A549 (cell line): ENCODE results near the gene CHKA. TPM values are rescaled to one million over a fixed set of nuclear protein-coding genes. Genes with fewer than 3 reads are reported as not detected.

ENCODE experiments used
- ATAC-seq, 2 experiments: fragments of 200-7000 bp in 1 of 2; fragments of >200 bp in 1 of 2; cut with Nextera tagmentation in 1 of 2; cut with Tn5 transposase in 1 of 2; 3 replicates each; pipeline versions ENCODE4 v1.8.0 to v1.9.1; 2018 to 2020; ENCODE audit warnings: mild to moderate bottlenecking in 1 of 2, moderate library complexity in 1 of 2
- CTCF ChIA-PET: fragments of 300-600 bp; sonication (Branson Sonifier 250); formaldehyde crosslinking; extraction: SDS; loops from one replicate; lab custom pipeline; 2021; ENCODE audit warnings: antibody characterized with exemption, inconsistent platforms; lab: Yijun Ruan, JAX
- POLR2A ChIA-PET: fragments of 350-600 bp; formaldehyde crosslinking; extraction: SDS; loops from one replicate; lab custom pipeline; 2021; ENCODE audit warnings: antibody characterized with exemption, inconsistent platforms; lab: Yijun Ruan, JAX
- DNase-seq, 2 experiments: peaks; one replicate each; pipeline versions ENCODE4 v3.0.0 to v3.0.0-alpha.2; 2011 to 2016; ENCODE audit warnings: low read depth in 1 of 2, low spot score in 1 of 2
- FAIRE-seq: peaks from 2 replicates; lab custom pipeline; 2011; peaks lifted over from hg19 to GRCh38; lab: Jason Lieb, UNC
- H3K27ac ChIP-seq, 2 experiments: fragments of >200 bp; sonication (Bioruptor Twin); formaldehyde crosslinking; 3 replicates each; pipeline ENCODE4 v1.5.1; 2016 to 2017
- H3K4me1 ChIP-seq: fragments of >200 bp; sonication (Bioruptor Twin); formaldehyde crosslinking; 3 replicates; pipeline ENCODE4 v1.6.1; 2016
- H3K4me2 ChIP-seq: fragments of >200 bp; sonication (Bioruptor Twin); formaldehyde crosslinking; 3 replicates; pipeline ENCODE4 v1.6.1; 2016
- H3K4me3 ChIP-seq: fragments of >200 bp; sonication (Bioruptor Twin); formaldehyde crosslinking; 3 replicates; pipeline ENCODE4 v1.5.1; 2016
- H3K9me3 ChIP-seq: fragments of >200 bp; sonication (Bioruptor Twin); formaldehyde crosslinking; 3 replicates; pipeline ENCODE4 v1.6.1; 2016
- FOSB ChIP-seq: fragments of 250-450 bp; sonication (Bioruptor Pico); IDR thresholded peaks from 2 replicates; pipeline ENCODE4 v1.5.0; 2020; ENCODE audit warnings: mild to moderate bottlenecking, moderate library complexity
- RARB ChIP-seq: fragments of 250-450 bp; sonication (Bioruptor Pico); IDR thresholded peaks from 2 replicates; pipeline ENCODE4 v1.8.0; 2021; ENCODE audit warnings: mild to moderate bottlenecking, moderate library complexity
- RCOR1 ChIP-seq: fragments of 150-350 bp; IDR thresholded peaks from 2 replicates; pipeline ENCODE4 v1.6.1; 2014; ENCODE audit warnings: antibody characterized with exemption, low read length, low read depth
- WGBS: methylation state at CpG from one replicate; pipeline ENCODE4 v1.1.6; 2017; ENCODE audit errors: missing lambda C conversion rate; 5-methylcytosine and 5-hydroxymethylcytosine counted together
- polyA plus RNA-seq, 4 experiments: library from polyadenylated mRNA; depleted of rRNA in 3 of 4; stranded (reverse); fragments of >200 nt; fragmentation: RNase III in 1 of 4; extraction: RNeasy Plus Mini Kit Qiagen cat#74134 plus additional on column Dnase treatment in 1 of 4; gene quantifications; 2 replicates in 3 of 4; 3 replicates in 1 of 4; pipeline ENCODE4 v1.2.3, GENCODE V29; 2011 to 2017
- small RNA-seq, 6 experiments: library from RNA; depleted of rRNA; stranded (forward); fragments of <200 nt; gene quantifications; one replicate each; pipeline ENCODE3, GENCODE V24; 2012
- TF ChIP-seq, protein P1 (sequence below): fragments of >200 bp; sonication (Bioruptor Twin); formaldehyde crosslinking; IDR thresholded peaks from 3 replicates; pipeline ENCODE4 v1.5.1; 2016
- TF ChIP-seq, protein P2 (sequence below): fragments of >200 bp; sonication (Bioruptor Twin); formaldehyde crosslinking; IDR thresholded peaks from 3 replicates; pipeline ENCODE4 v1.6.1; 2016

Gene CHKA
- polyA plus RNA-seq, 2 of the 4 experiments (the other 2 are of a cell fraction) = 14.2 to 21.7 TPM

DNA sequence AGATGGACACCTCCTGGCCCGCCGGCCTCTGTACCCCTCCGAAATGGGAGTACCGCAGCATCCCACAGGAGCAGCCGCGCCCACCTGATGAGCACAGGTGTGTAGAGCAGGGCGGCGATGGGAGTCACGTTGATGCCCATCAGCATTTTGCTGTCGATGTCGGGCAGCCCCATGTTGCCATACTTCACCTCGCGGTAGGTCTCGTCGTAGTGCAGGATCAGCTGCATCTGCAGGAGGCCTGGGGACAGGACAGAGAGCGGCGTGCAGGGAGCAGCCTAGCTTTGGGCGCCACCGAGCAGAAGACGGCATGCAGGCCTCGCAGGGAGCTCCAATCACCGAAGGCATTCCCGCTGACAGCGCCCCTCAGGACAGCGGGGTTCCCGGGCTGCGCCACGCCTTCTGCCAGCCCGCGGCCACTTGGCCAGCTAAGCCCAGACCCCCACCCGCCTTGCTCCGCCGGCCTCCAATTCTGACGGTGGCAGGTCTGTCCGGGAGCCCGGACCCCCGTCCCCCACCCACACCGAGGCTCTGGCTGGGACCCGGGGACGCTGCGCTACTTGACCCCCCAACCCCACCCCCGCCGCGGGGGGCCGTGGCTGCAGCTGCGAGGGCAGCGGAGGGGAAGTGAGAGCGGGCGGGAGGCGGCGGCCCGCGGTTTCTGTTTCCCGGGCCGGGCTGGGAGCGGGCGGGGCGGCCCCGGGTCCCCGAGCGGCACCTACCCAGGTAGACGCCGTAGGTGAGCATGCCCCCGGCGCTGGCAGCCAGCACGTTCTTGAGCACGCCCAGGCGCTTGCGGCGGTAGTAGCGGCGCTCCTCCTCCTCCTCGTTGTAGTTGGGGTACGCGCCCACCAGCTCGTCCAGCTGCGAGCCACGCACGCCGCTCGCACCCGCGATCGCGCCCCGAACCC, 118.0 kb downstream of the CHKA start:
- peak overlapping the region; percentile 97 for H3K4me2 ChIP-seq
- WGBS = 19% methylated on average over 44 of the region's 86 CpGs
- peak overlapping the region; percentile 91 to 99 for H3K27ac ChIP-seq
- ChIA-PET POLR2A (interaction anchor here (1.0 to 1.6 kb wide), 2 partner anchors 10 to 11 kb away, joined by 6 to 7 read pairs; no protein-coding TSS in a partner anchor), CTCF (interaction anchor here (0.9 to 10.7 kb wide), 4 partner anchors 9 to 206 kb away, joined by 3 to 204 read pairs (median 4); no protein-coding TSS in a partner anchor)
- FAIRE-seq = no peak
- H3K9me3 ChIP-seq = no peaks in the 10 kb centered on the region
- H3K4me3 ChIP-seq = peak overlapping the region; percentile 97
- peak; percentile 60 to 69 for ATAC-seq
- no peak for TF ChIP-seq RCOR1
- no peak for TF ChIP-seq RARB (CRISPR knock-in tag)
- no peak for TF ChIP-seq FOSB (CRISPR knock-in tag)
- TF ChIP-seq, protein P1, sequence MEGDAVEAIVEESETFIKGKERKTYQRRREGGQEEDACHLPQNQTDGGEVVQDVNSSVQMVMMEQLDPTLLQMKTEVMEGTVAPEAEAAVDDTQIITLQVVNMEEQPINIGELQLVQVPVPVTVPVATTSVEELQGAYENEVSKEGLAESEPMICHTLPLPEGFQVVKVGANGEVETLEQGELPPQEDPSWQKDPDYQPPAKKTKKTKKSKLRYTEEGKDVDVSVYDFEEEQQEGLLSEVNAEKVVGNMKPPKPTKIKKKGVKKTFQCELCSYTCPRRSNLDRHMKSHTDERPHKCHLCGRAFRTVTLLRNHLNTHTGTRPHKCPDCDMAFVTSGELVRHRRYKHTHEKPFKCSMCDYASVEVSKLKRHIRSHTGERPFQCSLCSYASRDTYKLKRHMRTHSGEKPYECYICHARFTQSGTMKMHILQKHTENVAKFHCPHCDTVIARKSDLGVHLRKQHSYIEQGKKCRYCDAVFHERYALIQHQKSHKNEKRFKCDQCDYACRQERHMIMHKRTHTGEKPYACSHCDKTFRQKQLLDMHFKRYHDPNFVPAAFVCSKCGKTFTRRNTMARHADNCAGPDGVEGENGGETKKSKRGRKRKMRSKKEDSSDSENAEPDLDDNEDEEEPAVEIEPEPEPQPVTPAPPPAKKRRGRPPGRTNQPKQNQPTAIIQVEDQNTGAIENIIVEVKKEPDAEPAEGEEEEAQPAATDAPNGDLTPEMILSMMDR = no peak
- TF ChIP-seq, protein P2, sequence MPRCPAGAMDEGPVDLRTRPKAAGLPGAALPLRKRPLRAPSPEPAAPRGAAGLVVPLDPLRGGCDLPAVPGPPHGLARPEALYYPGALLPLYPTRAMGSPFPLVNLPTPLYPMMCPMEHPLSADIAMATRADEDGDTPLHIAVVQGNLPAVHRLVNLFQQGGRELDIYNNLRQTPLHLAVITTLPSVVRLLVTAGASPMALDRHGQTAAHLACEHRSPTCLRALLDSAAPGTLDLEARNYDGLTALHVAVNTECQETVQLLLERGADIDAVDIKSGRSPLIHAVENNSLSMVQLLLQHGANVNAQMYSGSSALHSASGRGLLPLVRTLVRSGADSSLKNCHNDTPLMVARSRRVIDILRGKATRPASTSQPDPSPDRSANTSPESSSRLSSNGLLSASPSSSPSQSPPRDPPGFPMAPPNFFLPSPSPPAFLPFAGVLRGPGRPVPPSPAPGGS = no peak
- peak in 1 of 2 experiments; percentile 53 for DNase-seq
- H3K4me1 ChIP-seq = peaks cover 36% of the 10 kb centered on the region

Small RNA genes within 50 kb of the gene (small RNA-seq; reads per million reads assigned to genes)
- gene MIR6753 = 0 reads per million in 6 experiments

Other genes starting within 250 kb of the CHKA start
- 49.4 and 55.5 TPM in 2 replicates for gene UNC93B1, start 117.3 kb downstream of the CHKA start, polyA plus RNA-seq (2011; rRNA removed)
- gene UNC93B1, start 117.3 kb downstream of the CHKA start, polyA plus RNA-seq (2017; fragmentation: RNase III; extraction: RNeasy Plus Mini Kit Qiagen cat#74134 plus additional on column Dnase treatment) = 43.7 to 51.2 TPM (median 47.1 TPM) in 3 replicates
- gene ALDH3B1, start 111.1 kb downstream of the CHKA start, polyA plus RNA-seq (2011; rRNA removed) = 109 and 130 TPM in 2 replicates
- 93.7 to 104 TPM (median 94.4 TPM) in 3 replicates for gene ALDH3B1, start 111.1 kb downstream of the CHKA start, polyA plus RNA-seq (2017; fragmentation: RNase III; extraction: RNeasy Plus Mini Kit Qiagen cat#74134 plus additional on column Dnase treatment)
- gene NDUFS8, start 90.7 kb downstream of the CHKA start, polyA plus RNA-seq (2011; rRNA removed) = 71.0 and 73.7 TPM in 2 replicates
- gene NDUFS8, start 90.7 kb downstream of the CHKA start, polyA plus RNA-seq (2017; fragmentation: RNase III; extraction: RNeasy Plus Mini Kit Qiagen cat#74134 plus additional on column Dnase treatment) = 283 to 300 TPM (median 298 TPM) in 3 replicates
- 36.3 and 49.4 TPM in 2 replicates for gene TCIRG1, start 82.4 kb downstream of the CHKA start, polyA plus RNA-seq (2011; rRNA removed)
- gene TCIRG1, start 82.4 kb downstream of the CHKA start, polyA plus RNA-seq (2017; fragmentation: RNase III; extraction: RNeasy Plus Mini Kit Qiagen cat#74134 plus additional on column Dnase treatment) = 94.9 to 120 TPM (median 115 TPM) in 3 replicates
- gene KMT5B, start 91.9 kb upstream of the CHKA start, polyA plus RNA-seq (2011; rRNA removed) = 25.6 and 27.1 TPM in 2 replicates
- 15.2 to 17.9 TPM (median 17.4 TPM) in 3 replicates for gene KMT5B, start 91.9 kb upstream of the CHKA start, polyA plus RNA-seq (2017; fragmentation: RNase III; extraction: RNeasy Plus Mini Kit Qiagen cat#74134 plus additional on column Dnase treatment)
- 29.4 and 30.6 TPM in 2 replicates for gene C11orf24, start 150.6 kb upstream of the CHKA start, polyA plus RNA-seq (2011; rRNA removed)
- gene C11orf24, start 150.6 kb upstream of the CHKA start, polyA plus RNA-seq (2017; fragmentation: RNase III; extraction: RNeasy Plus Mini Kit Qiagen cat#74134 plus additional on column Dnase treatment) = 43.8 to 47.8 TPM (median 44.0 TPM) in 3 replicates
- gene LRP5, start 191.2 kb upstream of the CHKA start, polyA plus RNA-seq (2011; rRNA removed) = 10.9 and 15.9 TPM in 2 replicates
- 29.5 to 34.6 TPM (median 32.3 TPM) in 3 replicates for gene LRP5, start 191.2 kb upstream of the CHKA start, polyA plus RNA-seq (2017; fragmentation: RNase III; extraction: RNeasy Plus Mini Kit Qiagen cat#74134 plus additional on column Dnase treatment)